Activated CD4-positive, alpha-beta T cell treated with anti-CD3 and anti-CD28 coated beads, Interleukin-2, amount 50 U/mL, for 1 hour (primary cell): Measurements from ENCODE around the gene GP1BB.

Experiments used
- DNase-seq: peaks from one replicate; pipeline ENCODE4 v3.0.0-alpha.2; 2020

The GP1BB gene

GRCh38 chr22:19742160-19743066 is 19.1 kb downstream of the GP1BB start:
- DNase-seq = no peak

GRCh38 chr22:19743081-19743480 is 19.7 kb downstream of the GP1BB start:
- DNase-seq = no peak

- DNase-seq = no peak
Measured at GRCh38 chr22:19743651-19744050, 20.3 kb downstream of the GP1BB start.

GRCh38 chr22:19744350-19745006 is 21.1 kb downstream of the GP1BB start:
- DNase-seq = no peak

GRCh38 chr22:19745155-19746101 is 22.1 kb downstream of the GP1BB start:
- no peak for DNase-seq

GRCh38 chr22:19746726-19747125 is 23.4 kb downstream of the GP1BB start:
- no peak for DNase-seq

GRCh38 chr22:19747551-19747950 is 24.2 kb downstream of the GP1BB start:
- DNase-seq = no peak

- DNase-seq = no peak
Measured at GRCh38 chr22:19748139-19748538, 24.8 kb downstream of the GP1BB start.

GRCh38 chr22:19748991-19749664 is 25.8 kb downstream of the GP1BB start:
- no peak for DNase-seq

- no peak for DNase-seq
Measured at GRCh38 chr22:19749876-19750275, 26.5 kb downstream of the GP1BB start.

- no peak for DNase-seq
Measured at GRCh38 chr22:19750507-19751490, 27.5 kb downstream of the GP1BB start.

- no peak for DNase-seq
Measured at GRCh38 chr22:19751497-19752245, 28.3 kb downstream of the GP1BB start.

GRCh38 chr22:19753090-19753842 is 29.9 kb downstream of the GP1BB start:
- DNase-seq = no peak

GRCh38 chr22:19753996-19754700 is 30.8 kb downstream of the GP1BB start:
- DNase-seq = no peak

GRCh38 chr22:19754701-19755144 is 31.4 kb downstream of the GP1BB start:
- no peak for DNase-seq

GRCh38 chr22:19755145-19755710 is 31.9 kb downstream of the GP1BB start:
- no peak for DNase-seq

GRCh38 chr22:19755722-19756287 is 32.5 kb downstream of the GP1BB start:
- DNase-seq = no peak
